ENCODE measurements around the gene UMAD1.

UMAD1 gene

DNA sequence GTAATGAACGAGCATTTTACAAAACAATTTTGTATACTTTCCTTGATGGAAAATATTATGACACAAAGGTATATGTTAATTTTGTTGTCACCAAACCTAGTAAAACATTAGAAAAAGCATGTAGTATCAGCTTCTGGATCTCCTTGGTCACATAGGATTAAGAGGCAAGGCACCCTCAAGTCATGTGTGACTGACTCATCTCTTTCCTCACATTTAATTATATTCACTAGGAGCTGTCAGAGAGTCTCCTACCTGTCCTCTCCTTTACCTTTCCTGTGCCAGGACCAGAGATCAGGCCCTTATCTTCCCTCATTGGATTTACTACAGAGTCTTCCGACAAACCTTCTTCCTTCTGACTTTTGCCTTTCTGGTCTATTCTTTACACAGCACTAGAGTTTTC lies 189.1 kb downstream of the UMAD1 start:
- Histone ChIP-seq H3K36me3 (ENCODE audit: insufficient read depth, low read length) (no peaks in the 10 kb centered on the region), H3K4me3 (ENCODE audit: low read depth in 1 of 2, low read length in 2 of 2) (no peak overlapping the region), H3K79me2 (ENCODE audit: insufficient read depth, low read length) (no peaks in the 10 kb centered on the region), H3K4me1 (ENCODE audit: insufficient read depth, low read length) (no peaks in the 10 kb centered on the region), H3K4me2 (ENCODE audit: insufficient read depth, low read length) (no peak overlapping the region), H2AFZ (ENCODE audit: low read depth, low read length) (no peak overlapping the region), H3K27ac (ENCODE audit: low read length) (no peak overlapping the region), H3K9ac (ENCODE audit: low read depth, low read length) (no peak overlapping the region), H3K27me3 (ENCODE audit: insufficient read depth, low read length, poor library complexity) (no peaks in the 10 kb centered on the region), H4K20me1 (ENCODE audit: insufficient read depth, low read length) (no peaks in the 10 kb centered on the region), H3K9me3 (ENCODE audit: insufficient read depth, low read length, severe bottlenecking) (no peaks in the 10 kb centered on the region)
- TF ChIP-seq, protein P1, sequence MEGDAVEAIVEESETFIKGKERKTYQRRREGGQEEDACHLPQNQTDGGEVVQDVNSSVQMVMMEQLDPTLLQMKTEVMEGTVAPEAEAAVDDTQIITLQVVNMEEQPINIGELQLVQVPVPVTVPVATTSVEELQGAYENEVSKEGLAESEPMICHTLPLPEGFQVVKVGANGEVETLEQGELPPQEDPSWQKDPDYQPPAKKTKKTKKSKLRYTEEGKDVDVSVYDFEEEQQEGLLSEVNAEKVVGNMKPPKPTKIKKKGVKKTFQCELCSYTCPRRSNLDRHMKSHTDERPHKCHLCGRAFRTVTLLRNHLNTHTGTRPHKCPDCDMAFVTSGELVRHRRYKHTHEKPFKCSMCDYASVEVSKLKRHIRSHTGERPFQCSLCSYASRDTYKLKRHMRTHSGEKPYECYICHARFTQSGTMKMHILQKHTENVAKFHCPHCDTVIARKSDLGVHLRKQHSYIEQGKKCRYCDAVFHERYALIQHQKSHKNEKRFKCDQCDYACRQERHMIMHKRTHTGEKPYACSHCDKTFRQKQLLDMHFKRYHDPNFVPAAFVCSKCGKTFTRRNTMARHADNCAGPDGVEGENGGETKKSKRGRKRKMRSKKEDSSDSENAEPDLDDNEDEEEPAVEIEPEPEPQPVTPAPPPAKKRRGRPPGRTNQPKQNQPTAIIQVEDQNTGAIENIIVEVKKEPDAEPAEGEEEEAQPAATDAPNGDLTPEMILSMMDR (IDR thresholded peaks at IDR 0.05; ENCODE audit: borderline replicate concordance, extremely low read depth, low read length, poor library complexity, severe bottlenecking): no peak
- TF ChIP-seq EZH2 (IDR thresholded peaks at IDR 0.05; ENCODE audit: borderline replicate concordance, low read depth, low read length, severe bottlenecking): no peak
- no peak for ATAC-seq (ENCODE audit: insufficient read depth, low read depth)
- DNase-seq: no peak

DNA sequence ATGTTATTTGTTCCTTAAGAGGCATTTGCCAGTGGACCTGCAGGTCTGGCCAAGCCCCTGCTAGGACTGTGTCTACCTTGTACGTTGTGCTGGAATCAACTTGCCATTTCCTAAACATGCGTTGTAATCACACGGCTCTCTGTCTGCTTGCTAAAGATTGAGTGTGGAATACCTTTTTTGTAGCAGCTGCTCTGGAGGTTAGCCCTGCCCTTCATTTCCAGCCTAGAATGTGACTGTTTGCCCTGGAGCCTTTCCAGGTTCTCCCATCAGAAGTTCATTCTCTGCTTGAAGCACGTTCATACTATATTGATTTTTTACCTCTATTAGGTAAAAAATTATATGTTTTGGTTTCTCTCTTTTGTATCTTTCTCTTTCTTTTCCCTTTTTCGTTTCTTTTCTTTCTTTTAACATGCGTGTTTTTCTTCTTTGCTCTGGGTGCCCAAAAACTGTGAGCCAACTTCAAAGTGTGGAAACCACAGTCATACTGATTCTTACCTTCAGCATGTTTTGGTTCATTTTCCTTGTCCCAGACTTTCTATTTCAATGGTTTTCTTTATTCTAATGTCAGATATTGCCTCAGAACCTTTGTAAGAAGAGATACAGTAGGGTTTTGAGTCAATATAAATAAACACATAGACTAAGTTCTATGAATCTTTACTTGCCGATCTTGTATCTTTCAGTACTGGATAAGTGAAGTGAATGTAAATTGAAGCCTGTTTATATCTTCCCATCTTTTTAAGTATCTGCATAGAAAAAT lies 189.7 kb downstream of the UMAD1 start:
- no peak; the same call in 2 of the 3 replicates for ATAC-seq (ENCODE audit: insufficient read depth, low read depth)

DNA sequence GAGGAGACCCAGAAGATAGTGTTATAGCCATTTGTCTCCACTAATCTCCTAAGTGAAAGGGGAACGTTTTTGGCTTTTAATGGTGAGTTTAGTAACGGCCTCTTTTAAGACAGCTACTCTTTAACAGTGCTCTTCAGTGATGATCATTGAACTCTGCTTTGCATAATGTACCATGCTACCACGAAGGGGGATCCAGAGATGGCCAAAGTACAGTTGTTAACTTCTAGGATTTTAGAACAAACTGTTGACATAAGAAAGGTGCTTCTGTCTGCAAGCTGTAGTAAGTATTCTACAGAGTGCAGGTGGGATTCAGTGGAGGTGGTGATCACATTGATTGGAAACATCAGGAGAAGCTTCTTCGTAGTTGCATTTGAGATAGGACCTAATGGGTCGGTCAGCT lies 192.0 kb downstream of the UMAD1 start:
- Histone ChIP-seq H3K9ac (ENCODE audit: low read depth, low read length) (no peak overlapping the region), H3K4me3 (ENCODE audit: low read depth in 1 of 2, low read length in 2 of 2) (no peak overlapping the region), H3K27ac (ENCODE audit: low read length) (no peak overlapping the region), H3K27me3 (ENCODE audit: insufficient read depth, low read length, poor library complexity) (no peaks in the 10 kb centered on the region), H3K9me3 (ENCODE audit: insufficient read depth, low read length, severe bottlenecking) (no peaks in the 10 kb centered on the region), H2AFZ (ENCODE audit: low read depth, low read length) (no peak overlapping the region), H3K4me2 (ENCODE audit: insufficient read depth, low read length) (no peak overlapping the region), H3K4me1 (ENCODE audit: insufficient read depth, low read length) (no peaks in the 10 kb centered on the region), H3K36me3 (ENCODE audit: insufficient read depth, low read length) (no peaks in the 10 kb centered on the region), H4K20me1 (ENCODE audit: insufficient read depth, low read length) (no peaks in the 10 kb centered on the region), H3K79me2 (ENCODE audit: insufficient read depth, low read length) (no peaks in the 10 kb centered on the region)
- ATAC-seq (ENCODE audit: insufficient read depth, low read depth) (no peak), DNase-seq (no peak)
- TF ChIP-seq, protein P1 (IDR thresholded peaks at IDR 0.05; ENCODE audit: borderline replicate concordance, extremely low read depth, low read length, poor library complexity, severe bottlenecking): no peak
- TF ChIP-seq EZH2 (IDR thresholded peaks at IDR 0.05; ENCODE audit: borderline replicate concordance, low read depth, low read length, severe bottlenecking): no peak

More for the DNA sequence above, 189.7 kb downstream of the UMAD1 start:
- Histone ChIP-seq H3K27me3 (ENCODE audit: insufficient read depth, low read length, poor library complexity) (no peaks in the 10 kb centered on the region), H3K9ac (ENCODE audit: low read depth, low read length) (no peak overlapping the region), H3K4me1 (ENCODE audit: insufficient read depth, low read length) (no peaks in the 10 kb centered on the region), H3K79me2 (ENCODE audit: insufficient read depth, low read length) (no peaks in the 10 kb centered on the region), H2AFZ (ENCODE audit: low read depth, low read length) (no peak overlapping the region), H3K36me3 (ENCODE audit: insufficient read depth, low read length) (no peaks in the 10 kb centered on the region), H3K27ac (ENCODE audit: low read length) (no peak overlapping the region), H4K20me1 (ENCODE audit: insufficient read depth, low read length) (no peaks in the 10 kb centered on the region), H3K9me3 (ENCODE audit: insufficient read depth, low read length, severe bottlenecking) (no peaks in the 10 kb centered on the region), H3K4me3 (ENCODE audit: low read depth in 1 of 2, low read length in 2 of 2) (no peak overlapping the region), H3K4me2 (ENCODE audit: insufficient read depth, low read length) (no peak overlapping the region)
- DNase-seq: no peak
- TF ChIP-seq EZH2 (IDR thresholded peaks at IDR 0.05; ENCODE audit: borderline replicate concordance, low read depth, low read length, severe bottlenecking): no peak
- TF ChIP-seq, protein P1 (IDR thresholded peaks at IDR 0.05; ENCODE audit: borderline replicate concordance, extremely low read depth, low read length, poor library complexity, severe bottlenecking): no peak

Measured in DND-41 (cell line).